CD4-positive, alpha-beta T cell (primary cell): ENCODE results near the gene SUN2. TPM values are rescaled to one million over a fixed set of nuclear protein-coding genes. Genes with fewer than 3 reads are reported as not detected.

ENCODE experiments used
- ATAC-seq: fragments of 200-7000 bp; cut with Tn5 transposase; one replicate; pipeline ENCODE4 v1.10.0; 2022; ENCODE audit warnings: mild to moderate bottlenecking; ENCODE audit not compliant: poor library complexity
- CTCF ChIA-PET: fragments of 350-600 bp; sonication (Branson Sonifier 250); formaldehyde crosslinking; loops from one replicate; lab custom pipeline; 2021; ENCODE audit warnings: antibody characterized with exemption, inconsistent platforms; lab: Charles Lee
- POLR2A ChIA-PET: fragments of 350-600 bp; sonication (Branson Sonifier 250); formaldehyde crosslinking; loops from one replicate; lab custom pipeline; 2021; ENCODE audit warnings: antibody characterized with exemption, inconsistent platforms; lab: Charles Lee
- DNase-seq, 14 experiments: peaks; one replicate each; pipeline ENCODE4 v3.0.0-alpha.2; 2013 to 2020; ENCODE audit warnings: mixed read lengths in 2 of 14
- H3K27ac ChIP-seq, 2 donors: one replicate each; pipeline versions ENCODE4 v1.5.1 to v1.7.0; 2013; ENCODE audit warnings: low read length in 2 of 2, low read depth in 1 of 2, mild to moderate bottlenecking in 1 of 2
- H3K27me3 ChIP-seq, 2 experiments: 1 replicate in 1 of 2; 2 replicates in 1 of 2; pipeline versions ENCODE4 v1.6.1 to v1.7.0; 2013; ENCODE audit warnings: low read length in 2 of 2, control low read depth in 1 of 2, mild to moderate bottlenecking in 1 of 2, moderate library complexity in 1 of 2; ENCODE audit not compliant: insufficient read depth in 2 of 2, control insufficient read depth in 1 of 2
- H3K36me3 ChIP-seq: one replicate; pipeline ENCODE4 v1.6.1; 2013; ENCODE audit warnings: low read length, control low read depth; ENCODE audit not compliant: insufficient read depth
- H3K4me1 ChIP-seq: one replicate; pipeline ENCODE4 v1.6.1; 2013; ENCODE audit warnings: low read length, control low read depth; ENCODE audit not compliant: insufficient read depth
- H3K4me3 ChIP-seq: one replicate; pipeline ENCODE4 v1.5.1; 2013; ENCODE audit warnings: mild to moderate bottlenecking, low read length, moderate library complexity
- H3K9me3 ChIP-seq, 2 experiments: 1 replicate in 1 of 2; 2 replicates in 1 of 2; pipeline versions ENCODE4 v1.6.1 to v1.7.0; 2013; ENCODE audit warnings: low read length in 2 of 2, mild to moderate bottlenecking in 2 of 2, control low read depth in 1 of 2, moderate library complexity in 1 of 2; ENCODE audit not compliant: control insufficient read depth in 1 of 2, insufficient read depth in 1 of 2
- H3K27ac Mint-ChIP-seq: one replicate; pipeline ENCODE4 v1.8.0; 2020; ENCODE audit warnings: mixed read lengths
- H3K27me3 Mint-ChIP-seq: one replicate; pipeline ENCODE4 v1.8.0; 2021; ENCODE audit warnings: mixed read lengths
- H3K36me3 Mint-ChIP-seq: one replicate; pipeline ENCODE4 v1.8.0; 2021; ENCODE audit warnings: low read depth, mixed read lengths
- H3K4me1 Mint-ChIP-seq: one replicate; pipeline ENCODE4 v1.8.0; 2021; ENCODE audit warnings: low read depth, mixed read lengths
- H3K4me3 Mint-ChIP-seq: one replicate; pipeline ENCODE4 v1.8.0; 2020; ENCODE audit warnings: mild to moderate bottlenecking, mixed read lengths
- H3K9me3 Mint-ChIP-seq: one replicate; pipeline ENCODE4 v1.8.0; 2020; ENCODE audit warnings: mixed read lengths
- CTCF ChIP-seq: fragments of 200-600 bp; IDR thresholded peaks from one replicate; pipeline ENCODE4 v1.8.0; 2022; ENCODE audit warnings: antibody characterized with exemption, mild to moderate bottlenecking
- intact Hi-C, 2 experiments: fragments of 100-400 bp; cut with DNase I in 1 of 2; cut with micrococcal nuclease in 1 of 2; formaldehyde crosslinking; loops; one replicate each; pipeline versions ENCODE4 v1.15.1 to v1.9.0; 2023 to 2025; cut with DNase I, micrococcal nuclease
- total RNA-seq, 174 experiments: library from RNA in 2 of 174; stranded (reverse) in 2 of 174; gene quantifications; one replicate each; pipeline ENCODE4 v1.2.3 and lab custom pipeline; 2021 to 2026

The SUN2 gene
- total RNA-seq, 2 experiments from 2014 or later, result 440 to 453 TPM

GRCh38 chr22:38792833-38793232 is 37.0 kb upstream of the SUN2 start:
- no peak overlapping the region for H3K4me3 ChIP-seq
- CTCF ChIA-PET, result interaction anchor here (1.2 to 2.0 kb wide), 3 partner anchors 24 to 50 kb away, joined by 4 to 6 read pairs (median 4); partner anchors contain the start of gene NPTXR

DNA sequence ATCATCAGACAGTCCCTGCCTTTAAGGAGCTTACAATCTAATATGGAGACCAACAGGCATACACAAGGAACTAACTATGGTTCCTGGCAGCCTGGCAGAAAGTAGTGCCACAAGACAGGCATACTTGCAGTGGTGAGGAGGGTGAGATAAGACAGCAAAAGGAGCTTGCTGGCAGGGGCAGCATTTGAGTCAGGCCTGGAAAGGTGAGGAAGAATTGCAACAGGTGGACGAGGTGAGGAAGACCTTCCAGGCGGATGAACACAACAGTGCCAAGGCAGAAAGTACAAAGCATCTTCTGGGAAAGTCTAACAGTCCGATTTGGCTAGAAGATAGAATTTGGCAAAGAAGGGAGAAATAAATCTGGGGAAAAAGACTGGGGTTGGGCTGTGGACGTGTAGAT is 33.8 kb upstream of the SUN2 start:
- ATAC-seq (no peak), DNase-seq (no peak)
- no peak overlapping the region for H3K4me3 Mint-ChIP-seq
- intact Hi-C loops, result loop anchor here in 1 of 2 experiments (5.0 kb wide), 2 partner anchors 82 to 132 kb away; partner anchors contain the start of genes CBY1, FAM227A and GTPBP1
- TF ChIP-seq CTCF, result no peak
- Histone ChIP-seq H3K27ac (no peak overlapping the region), H3K4me1 (peaks cover 11% of the 10 kb centered on the region), H3K4me3 (no peak overlapping the region), H3K36me3 (peaks cover 9% of the 10 kb centered on the region), H3K27me3 (no peaks in the 10 kb centered on the region), H3K9me3 (no peaks in the 10 kb centered on the region)
- H3K36me3 Mint-ChIP-seq, result peaks cover 11% of the 10 kb centered on the region
- no peaks in the 10 kb centered on the region for H3K27me3 Mint-ChIP-seq
- H3K4me1 Mint-ChIP-seq, result peaks cover 16% of the 10 kb centered on the region
- H3K9me3 Mint-ChIP-seq, result no peaks in the 10 kb centered on the region
- CTCF ChIA-PET, result no interaction called here
- H3K27ac Mint-ChIP-seq, result no peak overlapping the region
- POLR2A ChIA-PET, result no interaction called here

More at GRCh38 chr22:38792833-38793232, 37.0 kb upstream of the SUN2 start:
- no peaks in the 10 kb centered on the region for H3K9me3 ChIP-seq
- DNase-seq (no peak), ATAC-seq (no peak)
- H3K27ac Mint-ChIP-seq, result peak overlapping the region; percentile 90
- no peaks in the 10 kb centered on the region for H3K9me3 Mint-ChIP-seq
- peak overlapping the region; percentile 96 for H3K4me3 Mint-ChIP-seq
- TF ChIP-seq CTCF, result no peak
- H3K4me1 Mint-ChIP-seq, result peaks cover 36% of the 10 kb centered on the region
- H3K36me3 Mint-ChIP-seq, result peaks cover 11% of the 10 kb centered on the region
- intact Hi-C loops, result loop anchor here in 1 of 2 experiments (5.0 kb wide), 2 partner anchors 86 to 136 kb away; partner anchors contain the start of genes CBY1, FAM227A and GTPBP1
- H3K36me3 ChIP-seq, result peaks cover 9% of the 10 kb centered on the region
- H3K27me3 Mint-ChIP-seq, result no peaks in the 10 kb centered on the region
- POLR2A ChIA-PET, result interaction anchor here (0.9 kb wide), 1 partner anchor 41 kb away, joined by 3 read pairs; no protein-coding TSS in a partner anchor
- H3K27me3 ChIP-seq, result peaks cover 0 to 2% of the 10 kb centered on the region in 2 experiments
- peaks cover 12% of the 10 kb centered on the region for H3K4me1 ChIP-seq
- no peak overlapping the region for H3K27ac ChIP-seq

- Histone ChIP-seq H3K27ac (no peak overlapping the region), H3K36me3 (peaks cover 9% of the 10 kb centered on the region), H3K27me3 (no peaks in the 10 kb centered on the region), H3K4me1 (peaks cover 8% of the 10 kb centered on the region), H3K4me3 (no peak overlapping the region), H3K9me3 (no peaks in the 10 kb centered on the region)
- intact Hi-C loops, result no loop called here
- ChIA-PET POLR2A (no interaction called here), CTCF (no interaction called here)
- ATAC-seq (no peak), DNase-seq (no peak)
- no peaks in the 10 kb centered on the region for H3K9me3 Mint-ChIP-seq
- no peak overlapping the region for H3K27ac Mint-ChIP-seq
- TF ChIP-seq CTCF, result no peak
- H3K4me3 Mint-ChIP-seq, result no peak overlapping the region
- H3K36me3 Mint-ChIP-seq, result peaks cover 11% of the 10 kb centered on the region
- H3K4me1 Mint-ChIP-seq, result peaks cover 8% of the 10 kb centered on the region
- no peaks in the 10 kb centered on the region for H3K27me3 Mint-ChIP-seq
Observed at GRCh38 chr22:38788846-38789245, 33.0 kb upstream of the SUN2 start.
